Measurements from ENCODE around the gene ADAM17. TPM values are rescaled to one million over a fixed set of nuclear protein-coding genes. Genes with fewer than 3 reads are reported as not detected.

ADAM17 gene
- total RNA-seq, 4 donors from 2014 or later: 30.6 to 50.9 (median 42.6) TPM

DNA sequence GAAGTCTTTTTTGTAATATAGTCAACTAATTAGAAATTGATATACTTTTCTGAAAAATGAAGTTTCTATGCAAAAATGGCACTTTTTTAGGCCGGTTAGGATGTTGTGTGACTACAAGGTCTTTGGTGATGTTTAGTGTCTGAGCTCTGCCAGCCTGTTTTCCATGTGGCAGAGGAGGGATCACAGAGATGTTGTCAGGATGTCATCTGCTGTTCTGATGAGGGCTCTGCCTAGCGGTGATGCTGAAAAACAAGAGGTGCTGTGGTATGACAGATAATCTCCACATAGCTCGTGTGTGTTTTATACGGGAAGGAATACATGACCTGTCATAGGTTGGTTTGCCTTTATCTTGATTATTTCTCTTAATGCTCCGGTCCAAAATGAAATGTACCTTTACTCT is 93.3 kb downstream of the ADAM17 start:
- Histone ChIP-seq H3K36me3 (peaks cover 0 to 66% (median 0%) of the 10 kb centered on the region in 3 donors), H3K27ac (no peak overlapping the region), H3K9me3 (no peaks in the 10 kb centered on the region), H3K4me3 (no peak overlapping the region), H3K27me3 (no peaks in the 10 kb centered on the region), H3K4me1 (no peaks in the 10 kb centered on the region)
- 90 to 93% methylated on average over 5 of the region's 5 CpGs for WGBS, 2 donors
- TF ChIP-seq POLR2A (IDR thresholded peaks at IDR 0.05): no peak
- DNase-seq (ENCODE audit: low spot score in 2 of 2): no peak

DNA sequence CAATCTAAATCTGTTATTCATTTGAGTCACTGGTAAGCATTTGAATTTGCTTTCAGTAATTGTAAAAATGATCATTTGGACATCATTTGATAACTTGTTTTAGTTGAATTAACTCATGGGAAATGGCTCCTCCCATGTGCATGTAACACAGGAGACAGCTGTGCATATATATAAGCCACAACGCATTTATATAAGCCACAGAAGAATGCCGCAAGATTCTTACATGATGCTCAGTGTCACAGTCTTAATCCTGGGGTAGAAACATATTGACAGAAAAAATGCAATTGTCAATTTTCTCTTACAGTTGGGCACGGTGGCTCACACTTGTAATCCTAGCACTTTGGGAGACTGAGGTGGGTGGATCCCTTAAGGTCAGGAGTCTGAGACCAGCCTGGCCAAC is 94.6 kb downstream of the ADAM17 start:
- no peak for DNase-seq (ENCODE audit: low spot score in 2 of 2)
- TF ChIP-seq, protein P1, sequence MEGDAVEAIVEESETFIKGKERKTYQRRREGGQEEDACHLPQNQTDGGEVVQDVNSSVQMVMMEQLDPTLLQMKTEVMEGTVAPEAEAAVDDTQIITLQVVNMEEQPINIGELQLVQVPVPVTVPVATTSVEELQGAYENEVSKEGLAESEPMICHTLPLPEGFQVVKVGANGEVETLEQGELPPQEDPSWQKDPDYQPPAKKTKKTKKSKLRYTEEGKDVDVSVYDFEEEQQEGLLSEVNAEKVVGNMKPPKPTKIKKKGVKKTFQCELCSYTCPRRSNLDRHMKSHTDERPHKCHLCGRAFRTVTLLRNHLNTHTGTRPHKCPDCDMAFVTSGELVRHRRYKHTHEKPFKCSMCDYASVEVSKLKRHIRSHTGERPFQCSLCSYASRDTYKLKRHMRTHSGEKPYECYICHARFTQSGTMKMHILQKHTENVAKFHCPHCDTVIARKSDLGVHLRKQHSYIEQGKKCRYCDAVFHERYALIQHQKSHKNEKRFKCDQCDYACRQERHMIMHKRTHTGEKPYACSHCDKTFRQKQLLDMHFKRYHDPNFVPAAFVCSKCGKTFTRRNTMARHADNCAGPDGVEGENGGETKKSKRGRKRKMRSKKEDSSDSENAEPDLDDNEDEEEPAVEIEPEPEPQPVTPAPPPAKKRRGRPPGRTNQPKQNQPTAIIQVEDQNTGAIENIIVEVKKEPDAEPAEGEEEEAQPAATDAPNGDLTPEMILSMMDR (IDR thresholded peaks at IDR 0.05): no peak
- TF ChIP-seq POLR2A (IDR thresholded peaks at IDR 0.05): no peak
- no peak for TF ChIP-seq EP300 (IDR thresholded peaks at IDR 0.05)
- Histone ChIP-seq H3K36me3 (peaks cover 0 to 68% (median 0%) of the 10 kb centered on the region in 3 donors), H3K4me3 (no peak overlapping the region), H3K9me3 (no peaks in the 10 kb centered on the region), H3K27ac (no peak overlapping the region), H3K4me1 (no peaks in the 10 kb centered on the region), H3K27me3 (no peaks in the 10 kb centered on the region)
- WGBS, 2 donors: 76 to 87% methylated on average over 3 of the region's 3 CpGs

DNA sequence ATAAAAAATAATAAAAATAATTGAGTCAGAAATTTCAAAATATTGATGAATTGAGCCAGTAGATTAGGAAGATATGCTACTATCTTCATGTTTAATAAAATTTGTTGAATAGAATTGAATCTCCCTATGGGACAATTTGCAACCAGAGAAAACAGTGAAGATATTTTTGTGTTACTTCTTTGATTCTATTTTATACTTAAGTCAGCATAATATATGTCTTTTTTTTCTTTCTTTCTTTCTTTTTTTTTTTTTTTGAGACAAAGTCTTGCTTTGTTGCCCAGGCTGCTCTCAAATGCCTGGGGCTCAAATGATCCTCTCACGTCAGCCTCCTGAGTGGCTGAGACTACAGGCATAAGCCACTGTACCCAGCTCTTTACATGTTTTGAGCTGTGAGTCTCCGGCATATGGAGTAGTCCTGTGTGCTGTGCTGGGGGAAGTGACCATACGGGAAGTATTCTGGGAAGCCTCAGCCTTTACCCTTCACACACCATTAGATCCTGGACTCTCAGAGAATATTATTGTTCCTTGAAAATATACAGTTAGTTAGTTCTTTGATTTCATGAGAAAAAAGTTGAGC is 95.1 kb downstream of the ADAM17 start:
- no peaks in the 10 kb centered on the region for H3K27me3 ChIP-seq
- WGBS, 2 donors: 53 to 56% methylated on average over 3 of the region's 3 CpGs

DNA sequence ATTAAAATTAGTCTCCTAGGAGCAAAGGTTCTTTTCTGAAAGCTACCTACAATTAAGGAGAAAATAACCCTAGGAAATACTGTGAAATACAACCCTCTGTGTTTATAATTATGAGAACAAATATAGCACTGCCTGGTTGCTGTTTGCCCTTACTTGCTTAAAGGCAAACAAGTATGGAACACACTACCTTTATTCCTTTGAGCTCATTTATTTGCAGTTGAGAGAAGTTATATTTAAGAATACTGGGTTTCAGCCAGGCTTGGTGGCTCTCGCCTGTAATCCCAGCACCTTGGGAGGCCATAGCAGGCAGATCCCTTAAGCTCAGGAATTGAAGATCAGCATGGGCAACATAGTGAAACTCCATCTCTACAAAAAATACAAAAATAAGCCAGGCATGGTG is 104.4 kb downstream of the ADAM17 start:
- H3K9me3 ChIP-seq: no peaks in the 10 kb centered on the region
- no peaks in the 10 kb centered on the region for H3K27me3 ChIP-seq
- 90 to 96% methylated on average over 1 of the region's 1 CpG for WGBS, 2 donors
- DNase-seq (ENCODE audit: low spot score in 2 of 2): no peak
- H3K27ac ChIP-seq: no peak overlapping the region
- no peaks in the 10 kb centered on the region for H3K4me1 ChIP-seq
- TF ChIP-seq POLR2A (IDR thresholded peaks at IDR 0.05) (no peak), EP300 (IDR thresholded peaks at IDR 0.05) (no peak)
- TF ChIP-seq, protein P1 (IDR thresholded peaks at IDR 0.05): no peak
- H3K36me3 ChIP-seq: peaks cover 0 to 90% (median 0%) of the 10 kb centered on the region in 3 donors
- H3K4me3 ChIP-seq: no peak overlapping the region

More for the DNA sequence above, 95.1 kb downstream of the ADAM17 start:
- DNase-seq (ENCODE audit: low spot score in 2 of 2): no peak
- no peaks in the 10 kb centered on the region for H3K4me1 ChIP-seq
- peaks cover 0 to 70% (median 0%) of the 10 kb centered on the region in 3 donors for H3K36me3 ChIP-seq
- H3K9me3 ChIP-seq: no peaks in the 10 kb centered on the region
- H3K4me3 ChIP-seq: no peak overlapping the region
- TF ChIP-seq POLR2A (IDR thresholded peaks at IDR 0.05) (no peak), EP300 (IDR thresholded peaks at IDR 0.05) (no peak)
- TF ChIP-seq, protein P1 (IDR thresholded peaks at IDR 0.05): no peak
- H3K27ac ChIP-seq: no peak overlapping the region

DNA sequence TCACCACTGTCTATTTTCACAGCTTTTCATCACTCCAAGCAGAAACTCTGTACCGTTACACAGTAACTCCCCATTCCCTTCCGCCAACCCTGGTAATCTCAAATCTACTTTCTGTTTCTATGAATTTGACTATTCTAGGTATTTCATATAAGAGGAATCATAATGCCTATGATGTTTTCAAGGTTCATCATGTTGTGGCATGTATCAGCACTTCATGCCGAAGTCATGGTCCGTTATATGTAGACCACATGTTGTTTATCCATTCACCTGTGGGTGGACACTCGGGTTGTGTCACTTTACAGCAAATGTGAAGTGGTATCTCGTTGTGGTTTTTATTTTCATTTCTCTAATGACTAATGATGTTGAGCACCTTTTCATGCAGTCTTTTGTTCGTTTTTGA is 110.5 kb downstream of the ADAM17 start:
- DNase-seq (ENCODE audit: low spot score in 2 of 2): no peak
- Histone ChIP-seq H3K9me3 (no peaks in the 10 kb centered on the region), H3K27me3 (no peaks in the 10 kb centered on the region), H3K4me3 (no peak overlapping the region), H3K4me1 (peaks cover 0 to 15% (median 0%) of the 10 kb centered on the region in 4 donors), H3K27ac (no peak overlapping the region), H3K36me3 (peaks cover 0 to 92% (median 4%) of the 10 kb centered on the region in 3 donors)
- TF ChIP-seq, protein P1 (IDR thresholded peaks at IDR 0.05): no peak
- no peak for TF ChIP-seq POLR2A (IDR thresholded peaks at IDR 0.05)
- no peak for TF ChIP-seq EP300 (IDR thresholded peaks at IDR 0.05)
- WGBS, 2 donors: 77 to 87% methylated on average over 7 of the region's 7 CpGs
